Measurements from ENCODE around the gene TAP1.

The TAP1 gene

DNA sequence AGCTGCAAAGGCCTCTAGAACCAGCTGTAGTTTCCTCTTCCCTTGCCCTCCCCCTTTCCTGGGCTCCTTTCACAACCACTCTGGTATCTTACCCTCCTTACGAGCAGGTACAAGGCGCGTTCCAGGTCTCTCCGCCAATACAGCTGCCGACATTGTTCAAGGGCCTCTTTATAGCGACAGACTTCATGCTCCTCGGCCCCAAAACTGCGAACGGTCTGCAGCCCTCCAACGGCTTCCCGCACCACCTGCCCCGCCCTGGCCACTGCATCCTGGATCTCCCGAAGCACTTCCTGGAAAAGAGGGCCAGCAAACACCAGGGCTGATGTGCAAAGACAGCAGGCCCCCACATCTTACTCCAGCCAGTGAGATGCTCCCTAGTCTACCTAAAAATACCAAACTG, 21.0 kb downstream of the TAP1 start:
- DNase-seq (ENCODE audit: low read depth) = no peak
- H3K4me3 ChIP-seq (ENCODE audit: low read depth, low read length) = no peak overlapping the region
- TF ChIP-seq, protein P1, sequence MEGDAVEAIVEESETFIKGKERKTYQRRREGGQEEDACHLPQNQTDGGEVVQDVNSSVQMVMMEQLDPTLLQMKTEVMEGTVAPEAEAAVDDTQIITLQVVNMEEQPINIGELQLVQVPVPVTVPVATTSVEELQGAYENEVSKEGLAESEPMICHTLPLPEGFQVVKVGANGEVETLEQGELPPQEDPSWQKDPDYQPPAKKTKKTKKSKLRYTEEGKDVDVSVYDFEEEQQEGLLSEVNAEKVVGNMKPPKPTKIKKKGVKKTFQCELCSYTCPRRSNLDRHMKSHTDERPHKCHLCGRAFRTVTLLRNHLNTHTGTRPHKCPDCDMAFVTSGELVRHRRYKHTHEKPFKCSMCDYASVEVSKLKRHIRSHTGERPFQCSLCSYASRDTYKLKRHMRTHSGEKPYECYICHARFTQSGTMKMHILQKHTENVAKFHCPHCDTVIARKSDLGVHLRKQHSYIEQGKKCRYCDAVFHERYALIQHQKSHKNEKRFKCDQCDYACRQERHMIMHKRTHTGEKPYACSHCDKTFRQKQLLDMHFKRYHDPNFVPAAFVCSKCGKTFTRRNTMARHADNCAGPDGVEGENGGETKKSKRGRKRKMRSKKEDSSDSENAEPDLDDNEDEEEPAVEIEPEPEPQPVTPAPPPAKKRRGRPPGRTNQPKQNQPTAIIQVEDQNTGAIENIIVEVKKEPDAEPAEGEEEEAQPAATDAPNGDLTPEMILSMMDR (IDR thresholded peaks at IDR 0.05; ENCODE audit: control insufficient read depth, extremely low read depth, insufficient read depth) = no peak

DNA sequence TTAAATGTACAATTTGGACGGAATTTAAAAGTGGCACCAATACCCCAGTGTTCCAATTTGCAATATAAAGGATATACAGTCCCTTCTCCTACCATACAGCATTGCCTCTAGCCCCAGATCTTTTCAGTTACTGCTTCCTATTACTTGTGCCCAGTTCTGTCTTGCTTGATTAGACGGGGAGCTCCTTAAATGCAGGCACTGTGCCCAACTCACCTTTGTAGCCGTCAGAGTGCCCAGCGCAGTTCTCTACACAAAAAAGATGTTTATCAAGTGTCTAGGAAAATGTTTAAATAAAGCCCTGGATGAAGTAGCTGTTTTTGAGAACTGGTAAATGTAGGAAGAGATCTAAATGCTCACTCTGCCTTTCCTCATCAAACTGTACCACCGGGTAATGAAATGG, 22.6 kb downstream of the TAP1 start:
- DNase-seq (ENCODE audit: low read depth) = no peak
- H3K4me3 ChIP-seq (ENCODE audit: low read depth, low read length) = no peak overlapping the region
- TF ChIP-seq, protein P1 (IDR thresholded peaks at IDR 0.05; ENCODE audit: control insufficient read depth, extremely low read depth, insufficient read depth) = no peak

DNA sequence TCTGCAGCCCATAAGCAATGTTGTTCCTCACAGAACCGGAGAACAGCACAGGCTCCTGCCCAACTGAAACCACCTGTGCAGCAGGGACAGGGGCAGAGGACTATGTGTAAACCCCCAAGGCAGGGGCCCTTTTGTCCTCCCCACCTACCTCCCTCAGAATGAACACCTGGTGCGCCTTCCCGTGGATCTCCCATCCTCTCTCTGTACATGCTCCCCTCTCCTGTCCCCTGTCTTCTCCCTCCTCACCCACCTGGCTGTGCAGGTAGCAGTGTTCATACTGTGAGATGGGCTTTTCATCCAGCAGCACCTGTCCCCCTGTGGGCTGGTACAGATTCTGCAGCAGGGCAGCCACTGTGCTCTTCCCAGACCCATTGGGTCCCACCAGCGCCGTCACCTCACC, 23.5 kb downstream of the TAP1 start:
- no peak for DNase-seq (ENCODE audit: low read depth)
- TF ChIP-seq, protein P1 (IDR thresholded peaks at IDR 0.05; ENCODE audit: control insufficient read depth, extremely low read depth, insufficient read depth) = no peak
- H3K4me3 ChIP-seq (ENCODE audit: low read depth, low read length) = no peak overlapping the region

DNA sequence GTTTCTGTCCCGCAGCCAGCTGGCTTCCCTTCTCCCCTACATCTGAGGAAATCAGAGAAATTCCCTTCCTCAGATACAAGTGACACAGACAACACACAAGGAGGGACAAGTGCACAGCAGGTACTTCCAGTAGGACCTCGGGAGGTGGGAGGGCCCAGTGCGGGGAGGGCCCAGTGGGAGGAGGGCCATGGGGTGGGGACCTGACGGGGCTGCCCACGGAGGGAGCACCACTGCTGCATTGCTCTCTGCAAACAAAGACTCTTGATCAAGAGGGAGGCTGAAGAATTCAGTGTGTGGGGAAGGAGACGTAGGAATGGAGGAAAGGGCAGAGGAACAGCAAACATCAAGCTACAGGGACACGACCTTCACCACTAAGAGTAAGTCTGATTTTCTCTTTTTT, 24.0 kb downstream of the TAP1 start:
- TF ChIP-seq, protein P1 (IDR thresholded peaks at IDR 0.05; ENCODE audit: control insufficient read depth, extremely low read depth, insufficient read depth) = no peak
- DNase-seq (ENCODE audit: low read depth) = no peak
- no peak overlapping the region for H3K4me3 ChIP-seq (ENCODE audit: low read depth, low read length)

DNA sequence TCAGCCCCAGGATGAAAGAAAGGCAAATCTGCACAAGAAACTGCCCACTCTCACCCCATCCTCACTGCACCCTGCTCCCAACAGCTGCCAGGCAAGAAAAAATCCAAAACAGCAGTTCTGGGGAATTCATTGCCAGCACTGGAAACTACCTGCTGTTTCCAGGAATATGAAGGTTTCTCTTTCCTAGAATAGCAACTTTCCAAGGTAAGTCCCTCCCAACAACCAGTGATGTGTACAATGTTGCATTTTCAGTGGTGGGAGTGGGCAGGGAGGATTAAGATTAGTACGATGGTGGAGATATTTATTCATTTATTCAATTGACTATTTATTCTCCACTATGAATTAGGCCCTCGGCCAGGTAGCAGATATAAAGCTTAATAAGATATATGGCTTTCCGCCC, 26.5 kb downstream of the TAP1 start:
- no peak for DNase-seq (ENCODE audit: low read depth)
- TF ChIP-seq, protein P1 (IDR thresholded peaks at IDR 0.05; ENCODE audit: control insufficient read depth, extremely low read depth, insufficient read depth) = no peak
- H3K4me3 ChIP-seq (ENCODE audit: low read depth, low read length) = no peak overlapping the region

DNA sequence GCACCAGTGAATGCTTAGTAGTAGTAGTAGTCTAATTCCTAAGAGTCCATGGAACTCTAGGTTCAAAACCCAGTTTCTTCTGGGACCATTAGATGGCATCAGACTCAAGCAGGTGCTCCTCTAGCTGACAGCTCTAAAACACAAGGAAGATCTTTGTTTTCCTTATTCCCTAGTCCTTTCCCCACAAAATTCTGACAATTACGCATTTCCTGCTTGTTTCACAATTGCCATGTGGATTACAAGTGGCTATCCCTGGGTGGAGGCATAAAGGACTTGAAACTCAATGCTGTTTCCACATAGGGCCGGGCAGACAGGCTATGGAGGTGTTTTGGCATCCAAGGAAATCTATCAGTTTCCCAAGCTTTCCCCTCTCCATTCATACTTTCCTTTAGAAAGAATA, 27.5 kb downstream of the TAP1 start:
- TF ChIP-seq, protein P1 (IDR thresholded peaks at IDR 0.05; ENCODE audit: control insufficient read depth, extremely low read depth, insufficient read depth) = peak; percentile 64
- H3K4me3 ChIP-seq (ENCODE audit: low read depth, low read length) = no peak overlapping the region
- no peak for DNase-seq (ENCODE audit: low read depth)

- H3K4me3 ChIP-seq (ENCODE audit: low read depth, low read length) = no peak overlapping the region
- DNase-seq (ENCODE audit: low read depth) = no peak
- TF ChIP-seq, protein P1 (IDR thresholded peaks at IDR 0.05; ENCODE audit: control insufficient read depth, extremely low read depth, insufficient read depth) = no peak
These were observed 33.8 kb downstream of the TAP1 start for GRCh38 chr6:32819729-32820128.

Measured in LNCaP clone FGC (cell line).